Astrocyte of the spinal cord (primary cell): ENCODE measurements around the gene CCDC18.

Experiments used
- DNase-seq: peaks from one replicate; pipeline ENCODE4 v3.0.0; 2011; ENCODE audit warnings: low read depth, low spot score
- H3K4me3 ChIP-seq: 2 replicates; pipeline ENCODE4 v1.5.1; 2011; ENCODE audit warnings: low read depth, mild to moderate bottlenecking, low read length, moderate library complexity
- in situ Hi-C: cut with HindIII; loops from 2 replicates; pipeline ENCODE4 v1.10.0; 2017; ENCODE audit warnings: low sequenced_read_pairs
- TF ChIP-seq, protein P1 (sequence below): IDR thresholded peaks from 2 replicates; pipeline ENCODE4 v1.5.1; 2012; ENCODE audit warnings: low read depth, mild to moderate bottlenecking, low read length, inconsistent platforms

CCDC18 gene, protein sequence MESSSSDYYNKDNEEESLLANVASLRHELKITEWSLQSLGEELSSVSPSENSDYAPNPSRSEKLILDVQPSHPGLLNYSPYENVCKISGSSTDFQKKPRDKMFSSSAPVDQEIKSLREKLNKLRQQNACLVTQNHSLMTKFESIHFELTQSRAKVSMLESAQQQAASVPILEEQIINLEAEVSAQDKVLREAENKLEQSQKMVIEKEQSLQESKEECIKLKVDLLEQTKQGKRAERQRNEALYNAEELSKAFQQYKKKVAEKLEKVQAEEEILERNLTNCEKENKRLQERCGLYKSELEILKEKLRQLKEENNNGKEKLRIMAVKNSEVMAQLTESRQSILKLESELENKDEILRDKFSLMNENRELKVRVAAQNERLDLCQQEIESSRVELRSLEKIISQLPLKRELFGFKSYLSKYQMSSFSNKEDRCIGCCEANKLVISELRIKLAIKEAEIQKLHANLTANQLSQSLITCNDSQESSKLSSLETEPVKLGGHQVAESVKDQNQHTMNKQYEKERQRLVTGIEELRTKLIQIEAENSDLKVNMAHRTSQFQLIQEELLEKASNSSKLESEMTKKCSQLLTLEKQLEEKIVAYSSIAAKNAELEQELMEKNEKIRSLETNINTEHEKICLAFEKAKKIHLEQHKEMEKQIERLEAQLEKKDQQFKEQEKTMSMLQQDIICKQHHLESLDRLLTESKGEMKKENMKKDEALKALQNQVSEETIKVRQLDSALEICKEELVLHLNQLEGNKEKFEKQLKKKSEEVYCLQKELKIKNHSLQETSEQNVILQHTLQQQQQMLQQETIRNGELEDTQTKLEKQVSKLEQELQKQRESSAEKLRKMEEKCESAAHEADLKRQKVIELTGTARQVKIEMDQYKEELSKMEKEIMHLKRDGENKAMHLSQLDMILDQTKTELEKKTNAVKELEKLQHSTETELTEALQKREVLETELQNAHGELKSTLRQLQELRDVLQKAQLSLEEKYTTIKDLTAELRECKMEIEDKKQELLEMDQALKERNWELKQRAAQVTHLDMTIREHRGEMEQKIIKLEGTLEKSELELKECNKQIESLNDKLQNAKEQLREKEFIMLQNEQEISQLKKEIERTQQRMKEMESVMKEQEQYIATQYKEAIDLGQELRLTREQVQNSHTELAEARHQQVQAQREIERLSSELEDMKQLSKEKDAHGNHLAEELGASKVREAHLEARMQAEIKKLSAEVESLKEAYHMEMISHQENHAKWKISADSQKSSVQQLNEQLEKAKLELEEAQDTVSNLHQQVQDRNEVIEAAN (N-terminal part only)

DNA sequence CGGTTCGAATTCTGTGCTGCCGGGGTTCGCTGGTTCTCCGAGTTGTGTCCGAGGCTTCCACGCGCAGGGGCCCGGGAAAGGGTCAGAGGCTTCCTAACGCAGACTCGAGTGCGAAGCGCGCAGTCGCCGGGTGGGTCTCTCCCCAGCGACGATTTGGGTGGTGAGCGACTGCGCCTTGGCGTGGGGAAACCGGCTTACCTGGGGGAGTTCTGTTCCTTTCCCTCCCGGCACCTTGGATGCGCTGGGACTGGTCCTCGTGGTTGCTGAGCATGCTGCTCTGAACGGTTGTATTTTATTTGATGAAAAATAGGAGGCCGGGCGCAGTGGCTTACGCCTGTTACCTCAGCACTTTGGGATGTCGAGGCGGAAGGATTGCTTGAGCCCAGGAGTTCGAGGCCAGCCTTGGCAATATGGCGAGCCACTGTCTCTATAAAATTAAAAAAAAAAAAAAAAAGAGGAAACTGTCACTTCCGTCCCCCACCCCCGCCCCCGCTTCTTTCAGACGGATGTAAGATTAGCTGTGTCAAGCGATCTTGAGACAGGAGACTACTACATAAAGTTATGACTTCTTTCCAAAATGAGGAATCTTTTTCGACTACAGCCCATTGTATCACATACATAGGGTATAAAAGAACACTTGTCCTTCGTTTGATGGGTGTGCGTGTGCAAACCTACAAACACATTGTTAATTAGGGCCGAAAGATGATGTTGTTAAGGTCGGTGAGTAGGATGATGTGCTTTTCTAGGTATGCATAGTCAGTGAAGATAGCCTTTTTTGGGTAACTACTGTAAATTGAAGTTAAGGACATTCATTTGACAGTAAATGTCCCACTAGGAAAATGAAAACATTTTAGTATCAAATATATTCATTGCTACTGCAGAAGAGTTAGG lies at the start of gene CCDC18:
CCDC18 (plus strand) TSS at position 2 of the 891 bp plus-strand sequence. CDS start 2,638 bp downstream, outside the sequence.
- in situ Hi-C loops: no loop called here
- TF ChIP-seq, protein P1, sequence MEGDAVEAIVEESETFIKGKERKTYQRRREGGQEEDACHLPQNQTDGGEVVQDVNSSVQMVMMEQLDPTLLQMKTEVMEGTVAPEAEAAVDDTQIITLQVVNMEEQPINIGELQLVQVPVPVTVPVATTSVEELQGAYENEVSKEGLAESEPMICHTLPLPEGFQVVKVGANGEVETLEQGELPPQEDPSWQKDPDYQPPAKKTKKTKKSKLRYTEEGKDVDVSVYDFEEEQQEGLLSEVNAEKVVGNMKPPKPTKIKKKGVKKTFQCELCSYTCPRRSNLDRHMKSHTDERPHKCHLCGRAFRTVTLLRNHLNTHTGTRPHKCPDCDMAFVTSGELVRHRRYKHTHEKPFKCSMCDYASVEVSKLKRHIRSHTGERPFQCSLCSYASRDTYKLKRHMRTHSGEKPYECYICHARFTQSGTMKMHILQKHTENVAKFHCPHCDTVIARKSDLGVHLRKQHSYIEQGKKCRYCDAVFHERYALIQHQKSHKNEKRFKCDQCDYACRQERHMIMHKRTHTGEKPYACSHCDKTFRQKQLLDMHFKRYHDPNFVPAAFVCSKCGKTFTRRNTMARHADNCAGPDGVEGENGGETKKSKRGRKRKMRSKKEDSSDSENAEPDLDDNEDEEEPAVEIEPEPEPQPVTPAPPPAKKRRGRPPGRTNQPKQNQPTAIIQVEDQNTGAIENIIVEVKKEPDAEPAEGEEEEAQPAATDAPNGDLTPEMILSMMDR: no peak
- DNase-seq: no peak
- peak within 1 kb of the TSS; percentile 100 for H3K4me3 ChIP-seq

DNA sequence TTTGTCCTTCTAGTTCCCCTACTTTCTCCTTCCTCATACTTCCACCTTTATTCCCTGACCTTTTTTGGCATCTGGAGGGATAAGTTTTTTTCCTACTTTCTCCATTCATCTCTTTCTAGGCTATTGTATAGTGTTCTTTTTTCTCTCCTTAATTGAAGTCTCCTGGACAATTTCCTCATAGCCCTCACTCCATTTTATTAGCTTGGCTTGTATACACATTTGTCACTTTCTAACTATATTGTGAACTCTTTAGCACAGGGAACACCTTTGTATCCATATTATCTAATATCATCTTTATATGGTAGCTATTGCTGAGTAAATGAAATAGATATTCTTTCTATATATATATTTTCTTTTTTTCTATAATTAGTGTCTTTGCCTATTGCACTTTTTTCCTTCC lies 47.9 kb upstream of the CCDC18 start:
- TF ChIP-seq, protein P1: no peak
- in situ Hi-C loops: no loop called here
- no peak overlapping the region for H3K4me3 ChIP-seq
- DNase-seq: no peak

DNA sequence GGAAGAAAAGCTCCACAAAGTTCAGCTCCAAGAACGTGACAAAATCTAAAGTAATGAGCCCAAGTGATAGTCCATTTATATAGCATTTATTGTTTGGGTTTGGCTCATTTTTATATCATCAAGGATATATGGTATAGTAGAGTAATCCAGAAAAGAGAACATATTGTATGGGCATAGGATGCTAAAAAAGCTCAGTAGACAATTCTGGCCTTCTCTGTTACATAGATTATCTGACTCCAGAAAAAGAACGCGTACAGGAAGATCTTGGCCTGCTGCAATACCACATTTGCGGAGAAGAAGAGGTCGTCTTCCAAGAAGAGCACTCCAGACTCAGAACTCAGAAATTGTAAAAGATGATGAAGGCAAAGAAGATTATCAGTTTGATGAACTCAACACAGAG lies 44.1 kb upstream of the CCDC18 start:
- DNase-seq: no peak
- no peak overlapping the region for H3K4me3 ChIP-seq
- TF ChIP-seq, protein P1: no peak
- in situ Hi-C loops: no loop called here

DNA sequence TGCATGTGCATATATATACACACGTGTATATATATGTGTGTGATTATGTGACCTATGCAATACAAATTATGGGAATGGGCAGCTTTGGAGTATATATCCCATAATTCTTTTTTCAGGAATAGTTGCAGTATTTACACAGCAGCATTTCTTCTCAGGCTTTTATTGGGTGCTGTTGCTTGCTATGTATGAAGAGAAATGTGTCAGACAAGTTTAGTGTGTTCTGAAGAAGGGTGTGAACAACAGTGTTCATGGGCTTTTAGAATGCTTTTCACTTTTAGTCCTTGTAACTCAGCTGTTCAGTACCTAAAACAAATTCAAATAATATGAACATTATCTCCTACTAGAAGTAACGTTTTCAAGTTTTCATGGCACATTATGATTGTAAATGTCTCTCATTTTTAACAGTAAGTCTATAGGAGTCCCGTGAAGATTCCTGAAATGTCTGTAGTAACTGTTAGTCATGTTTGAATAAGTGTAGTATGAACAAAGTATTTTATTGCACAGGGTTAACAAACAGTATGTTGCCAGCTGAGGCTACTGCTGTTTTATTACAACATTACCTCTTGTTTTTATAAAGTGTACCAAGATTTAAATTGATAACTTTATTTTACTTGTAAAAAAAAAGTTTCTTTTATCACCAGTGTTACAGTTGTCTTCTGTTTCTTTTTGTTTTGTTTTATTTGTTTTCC lies 42.8 kb upstream of the CCDC18 start:
- TF ChIP-seq, protein P1: no peak
- no peak overlapping the region for H3K4me3 ChIP-seq
- in situ Hi-C loops: no loop called here
- no peak for DNase-seq

DNA sequence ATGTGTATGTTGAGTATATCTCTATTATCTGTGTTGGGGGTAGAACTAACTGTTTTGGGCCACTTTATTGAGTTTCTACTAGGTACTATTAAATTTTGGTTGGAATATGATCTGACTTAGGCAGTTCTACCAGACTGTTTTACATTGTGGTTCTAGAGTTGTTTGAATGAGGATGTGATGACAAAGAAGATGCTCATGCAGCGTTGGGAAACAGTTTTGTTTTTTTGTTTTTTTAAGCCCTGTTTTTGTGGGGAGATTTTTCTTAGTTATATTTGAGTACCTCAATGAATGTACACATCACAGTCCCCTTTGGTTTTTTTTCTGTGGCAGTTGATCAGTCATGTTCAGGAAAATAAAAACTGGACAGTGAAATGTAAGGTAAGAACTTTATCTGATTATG lies 40.4 kb upstream of the CCDC18 start:
- in situ Hi-C loops: no loop called here
- TF ChIP-seq, protein P1: no peak
- DNase-seq: no peak
- H3K4me3 ChIP-seq: no peak overlapping the region
